Activated CD4-positive, CD25-positive, alpha-beta regulatory T cell treated with anti-CD3 and anti-CD28 coated beads, Interleukin-2, amount 50 U/mL, for 72 hours (primary cell): ENCODE measurements around the gene AGBL3.
"Not testable (repeated sequence)": the region's sequence is repeated elsewhere in the genome, so short reads cannot be mapped to it uniquely, and the experiment has no call there.

Experiments
- DNase-seq: peaks from one replicate; pipeline ENCODE4 v3.0.0; 2021

AGBL3 gene

GRCh38 chr7:134966691-134967090 is 19.6 kb upstream of the AGBL3 start:
- DNase-seq = no peak

- DNase-seq = no peak
Measured at GRCh38 chr7:134968110-134968509, 18.2 kb upstream of the AGBL3 start.

GRCh38 chr7:134981645-134982044 is 4.7 kb upstream of the AGBL3 start:
- DNase-seq = not testable (repeated sequence)

- no peak for DNase-seq
Measured at GRCh38 chr7:134985894-134986362, 380 bp upstream of the AGBL3 start.

GRCh38 chr7:134988161-134988560 is 1.9 kb downstream of the AGBL3 start:
- DNase-seq = no peak

- DNase-seq = no peak
Measured at GRCh38 chr7:134991469-134992339, 5.4 kb downstream of the AGBL3 start.

GRCh38 chr7:134992626-134993179 is 6.4 kb downstream of the AGBL3 start:
- no peak for DNase-seq

- no peak for DNase-seq
Measured at GRCh38 chr7:134993877-134994456, 7.7 kb downstream of the AGBL3 start.

GRCh38 chr7:134995239-134996096 is 9.2 kb downstream of the AGBL3 start:
- DNase-seq = no peak

- DNase-seq = no peak
Measured at GRCh38 chr7:134996097-134996550, 9.8 kb downstream of the AGBL3 start.

- DNase-seq = no peak
Measured at GRCh38 chr7:134997214-134997885, 11.0 kb downstream of the AGBL3 start.

GRCh38 chr7:134999136-134999535 is 12.8 kb downstream of the AGBL3 start:
- no peak for DNase-seq

- DNase-seq = no peak
Measured at GRCh38 chr7:135001390-135002165, 15.3 kb downstream of the AGBL3 start.

- DNase-seq = no peak
Measured at GRCh38 chr7:135012229-135012628, 25.9 kb downstream of the AGBL3 start.

- DNase-seq = no peak
Measured at GRCh38 chr7:135023622-135024021, 37.3 kb downstream of the AGBL3 start.

- DNase-seq = no peak
Measured at GRCh38 chr7:135035252-135035651, 48.9 kb downstream of the AGBL3 start.

GRCh38 chr7:135067017-135067416 is 80.7 kb downstream of the AGBL3 start:
- not testable (repeated sequence) for DNase-seq

- DNase-seq = no peak
Measured at GRCh38 chr7:135074096-135074495, 87.8 kb downstream of the AGBL3 start.

- DNase-seq = no peak
Measured at GRCh38 chr7:135074531-135074930, 88.2 kb downstream of the AGBL3 start.

GRCh38 chr7:135075716-135076115 is 89.4 kb downstream of the AGBL3 start:
- no peak for DNase-seq

GRCh38 chr7:135076882-135077281 is 90.6 kb downstream of the AGBL3 start:
- DNase-seq = no peak

GRCh38 chr7:135077642-135078041 is 91.3 kb downstream of the AGBL3 start:
- DNase-seq = no peak
